ENCODE results near the gene SAT1.

The SAT1 gene

GRCh38 chrX:23782455-23782854 lies 518 bp upstream of the SAT1 start:
- no peak overlapping the region for H3K9ac ChIP-seq
- no peak for TF ChIP-seq CTCF (IDR thresholded peaks at IDR 0.05)
- no peaks in the 10 kb centered on the region for H3K4me1 ChIP-seq
- peak overlapping the region; percentile 40 for H3K4me3 ChIP-seq (ENCODE audit: low read depth, low read length)
- no peaks in the 10 kb centered on the region for H3K27me3 ChIP-seq (ENCODE audit: control insufficient read depth, insufficient read depth, low read length)
- no peaks in the 10 kb centered on the region for H3K9me3 ChIP-seq (ENCODE audit: control insufficient read depth, low read length)
- no peaks in the 10 kb centered on the region for H3K79me2 ChIP-seq
- H2AFZ ChIP-seq = peak overlapping the region; percentile 94
- no peaks in the 10 kb centered on the region for H3K36me3 ChIP-seq (ENCODE audit: control insufficient read depth, insufficient read depth, low read length)
- peak overlapping the region; percentile 58 for H3K4me2 ChIP-seq (ENCODE audit: low read length)
- peak overlapping the region; percentile 90 for H3K27ac ChIP-seq

- TF ChIP-seq CTCF (IDR thresholded peaks at IDR 0.05) = no peak
- peak overlapping the region; percentile 19 for H3K9ac ChIP-seq
- H3K4me3 ChIP-seq (ENCODE audit: low read depth, low read length) = peak overlapping the region; percentile 57
- H3K9me3 ChIP-seq (ENCODE audit: control insufficient read depth, low read length) = no peaks in the 10 kb centered on the region
- H3K36me3 ChIP-seq (ENCODE audit: control insufficient read depth, insufficient read depth, low read length) = no peaks in the 10 kb centered on the region
- peak overlapping the region; percentile 67 for H3K4me2 ChIP-seq (ENCODE audit: low read length)
- H2AFZ ChIP-seq = peak overlapping the region; percentile 42
- H3K79me2 ChIP-seq = no peaks in the 10 kb centered on the region
- H3K27me3 ChIP-seq (ENCODE audit: control insufficient read depth, insufficient read depth, low read length) = no peaks in the 10 kb centered on the region
- peak overlapping the region; percentile 90 for H3K27ac ChIP-seq
- H3K4me1 ChIP-seq = no peaks in the 10 kb centered on the region
Measured at GRCh38 chrX:23783589-23784469, 856 bp downstream of the SAT1 start.

GRCh38 chrX:23784470-23785331 lies 1.7 kb downstream of the SAT1 start:
- H3K4me1 ChIP-seq = no peaks in the 10 kb centered on the region
- peak overlapping the region; percentile 90 for H3K27ac ChIP-seq
- no peak overlapping the region for H2AFZ ChIP-seq
- no peak for TF ChIP-seq CTCF (IDR thresholded peaks at IDR 0.05)
- no peaks in the 10 kb centered on the region for H3K9me3 ChIP-seq (ENCODE audit: control insufficient read depth, low read length)
- H3K36me3 ChIP-seq (ENCODE audit: control insufficient read depth, insufficient read depth, low read length) = no peaks in the 10 kb centered on the region
- no peaks in the 10 kb centered on the region for H3K27me3 ChIP-seq (ENCODE audit: control insufficient read depth, insufficient read depth, low read length)
- peak overlapping the region; percentile 67 for H3K4me2 ChIP-seq (ENCODE audit: low read length)
- H3K9ac ChIP-seq = no peak overlapping the region
- peak overlapping the region; percentile 57 for H3K4me3 ChIP-seq (ENCODE audit: low read depth, low read length)
- no peaks in the 10 kb centered on the region for H3K79me2 ChIP-seq

GRCh38 chrX:23785580-23785979 lies 2.6 kb downstream of the SAT1 start:
- Histone ChIP-seq H3K36me3 (ENCODE audit: control insufficient read depth, insufficient read depth, low read length) (no peaks in the 10 kb centered on the region), H3K4me3 (ENCODE audit: low read depth, low read length) (peak overlapping the region; percentile 57), H3K9ac (no peak overlapping the region), H2AFZ (no peak overlapping the region), H3K27ac (no peak overlapping the region), H3K4me2 (ENCODE audit: low read length) (peak overlapping the region; percentile 67), H3K4me1 (no peaks in the 10 kb centered on the region), H3K27me3 (ENCODE audit: control insufficient read depth, insufficient read depth, low read length) (no peaks in the 10 kb centered on the region), H3K9me3 (ENCODE audit: control insufficient read depth, low read length) (no peaks in the 10 kb centered on the region), H3K79me2 (no peaks in the 10 kb centered on the region)
- no peak for TF ChIP-seq CTCF (IDR thresholded peaks at IDR 0.05)
